GM12892 (cell line): ENCODE data around the gene GSTM3.
"Not testable (repeated sequence)": the region's sequence is repeated elsewhere in the genome, so short reads cannot be mapped to it uniquely, and the experiment has no call there.

Experiments used
- DNase-seq: peaks from one replicate; pipeline ENCODE4 v3.0.0; 2011; ENCODE audit not compliant: insufficient read length
- FAIRE-seq: peaks from 2 replicates; lab custom pipeline; 2011; peaks lifted over from hg19 to GRCh38; lab: Jason Lieb, UNC
- POLR2A ChIP-seq: IDR thresholded peaks from 2 replicates; pipeline ENCODE4 v1.6.1; 2011; ENCODE audit warnings: low read depth, low read length, control low read depth
- POLR2AphosphoS5 ChIP-seq: IDR thresholded peaks from 2 replicates; pipeline ENCODE4 v1.6.1; 2011; ENCODE audit warnings: low read depth, low read length, control low read depth
- TAF1 ChIP-seq: IDR thresholded peaks from 2 replicates; pipeline ENCODE4 v1.6.1; 2011; ENCODE audit warnings: low read depth, mild to moderate bottlenecking, control low read depth, low read length, borderline replicate concordance

GSTM3 gene

GRCh38 chr1:109717729-109718128, 23.1 kb downstream of the GSTM3 start:
- no peak for DNase-seq
- no peak for TF ChIP-seq POLR2A
- no peak for TF ChIP-seq TAF1
- TF ChIP-seq POLR2AphosphoS5: no peak
- no peak for FAIRE-seq

- FAIRE-seq (no peak), DNase-seq (no peak)
- TF ChIP-seq POLR2AphosphoS5 (no peak), TAF1 (no peak), POLR2A (no peak)
Observed at GRCh38 chr1:109716570-109717090, 24.2 kb downstream of the GSTM3 start.

- TF ChIP-seq POLR2A (no peak), POLR2AphosphoS5 (no peak), TAF1 (no peak)
- no peak for DNase-seq
- FAIRE-seq: no peak
Observed at GRCh38 chr1:109716121-109716520, 24.7 kb downstream of the GSTM3 start.

- FAIRE-seq: no peak
- DNase-seq: no peak
- TF ChIP-seq POLR2AphosphoS5: no peak
- no peak for TF ChIP-seq POLR2A
- TF ChIP-seq TAF1: no peak
Observed at GRCh38 chr1:109714661-109715372, 26.0 kb downstream of the GSTM3 start.

- TF ChIP-seq POLR2AphosphoS5: no peak
- no peak for TF ChIP-seq TAF1
- no peak for TF ChIP-seq POLR2A
- no peak for DNase-seq
- no peak for FAIRE-seq
Observed at GRCh38 chr1:109713636-109714035, 27.2 kb downstream of the GSTM3 start.

GRCh38 chr1:109712321-109712864, 28.4 kb downstream of the GSTM3 start:
- no peak for FAIRE-seq
- DNase-seq: no peak
- no peak for TF ChIP-seq POLR2A
- no peak for TF ChIP-seq POLR2AphosphoS5
- no peak for TF ChIP-seq TAF1

- DNase-seq, FAIRE-seq: not testable (repeated sequence)
Observed at GRCh38 chr1:109711593-109712320, 29.1 kb downstream of the GSTM3 start, which contains the start of gene GSTM5. Gene GSTM5 (plus strand): TSS chr1:109712251. CDS start chr1:109712313, 62 bp downstream.

DNA sequence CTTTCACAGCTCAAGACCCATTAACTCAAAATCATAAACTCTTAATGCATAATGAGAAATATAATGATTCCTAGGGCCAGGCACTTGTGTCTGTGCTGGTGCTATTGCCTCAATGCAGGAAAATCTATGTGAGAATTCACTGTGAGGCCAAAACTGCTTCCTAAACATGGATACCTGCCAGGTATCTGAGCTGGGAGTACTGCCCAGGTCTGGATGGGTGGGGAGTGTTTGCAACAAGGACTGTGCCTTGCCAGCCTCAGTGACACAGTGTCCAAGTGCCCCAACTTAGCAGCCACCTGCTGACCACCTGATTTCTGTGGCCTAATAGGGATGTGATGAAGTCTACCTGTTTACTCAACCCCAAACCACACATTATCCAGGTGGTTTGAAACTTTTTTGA, 31.0 kb downstream of the GSTM3 start:
- not testable (repeated sequence) for FAIRE-seq, DNase-seq

DNA sequence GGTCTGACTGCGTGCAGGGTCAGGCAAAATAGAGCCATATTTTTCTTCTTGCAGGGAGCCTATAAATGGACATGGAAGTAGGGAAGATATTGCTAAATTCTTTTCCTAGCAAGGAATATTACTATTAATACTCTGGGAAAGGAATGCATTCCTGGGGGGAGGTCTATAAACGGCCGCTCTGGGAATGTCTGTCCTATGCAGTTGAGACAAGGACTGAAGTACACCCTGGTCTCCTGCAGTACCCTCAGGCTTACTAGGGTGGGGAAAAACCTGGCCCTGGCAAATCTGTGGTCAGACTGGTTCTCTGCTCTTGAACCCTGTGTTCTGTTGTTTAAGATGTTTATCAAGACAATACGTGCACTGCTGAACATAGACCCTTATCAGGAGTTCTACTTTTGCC, 31.9 kb downstream of the GSTM3 start:
- not testable (repeated sequence) for FAIRE-seq, DNase-seq

GRCh38 chr1:109705411-109705810, 35.4 kb downstream of the GSTM3 start:
- FAIRE-seq (no peak), DNase-seq (no peak)
- no peak for TF ChIP-seq TAF1
- TF ChIP-seq POLR2AphosphoS5: no peak
- no peak for TF ChIP-seq POLR2A

DNA sequence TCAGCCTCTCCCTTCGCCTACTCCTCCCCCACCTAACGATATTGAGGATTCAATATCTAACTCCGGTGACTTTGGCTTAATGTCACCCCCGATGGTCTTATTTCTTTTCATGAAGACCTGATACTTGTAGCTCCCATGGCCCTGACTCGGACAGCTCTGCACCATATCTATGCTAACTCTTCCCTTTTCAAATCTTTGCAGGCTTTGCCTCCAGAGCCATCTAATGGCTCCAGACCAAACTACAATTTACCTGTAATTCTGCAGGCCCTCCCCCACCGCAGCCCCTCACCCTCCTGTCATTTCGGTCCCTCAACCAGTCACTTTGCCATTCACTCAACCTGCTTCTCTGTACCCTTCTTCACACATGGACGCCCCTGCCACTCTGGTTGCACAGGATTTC, 36.7 kb downstream of the GSTM3 start:
- FAIRE-seq (no peak), DNase-seq (no peak)
- TF ChIP-seq POLR2AphosphoS5: no peak
- no peak for TF ChIP-seq TAF1
- no peak for TF ChIP-seq POLR2A

DNA sequence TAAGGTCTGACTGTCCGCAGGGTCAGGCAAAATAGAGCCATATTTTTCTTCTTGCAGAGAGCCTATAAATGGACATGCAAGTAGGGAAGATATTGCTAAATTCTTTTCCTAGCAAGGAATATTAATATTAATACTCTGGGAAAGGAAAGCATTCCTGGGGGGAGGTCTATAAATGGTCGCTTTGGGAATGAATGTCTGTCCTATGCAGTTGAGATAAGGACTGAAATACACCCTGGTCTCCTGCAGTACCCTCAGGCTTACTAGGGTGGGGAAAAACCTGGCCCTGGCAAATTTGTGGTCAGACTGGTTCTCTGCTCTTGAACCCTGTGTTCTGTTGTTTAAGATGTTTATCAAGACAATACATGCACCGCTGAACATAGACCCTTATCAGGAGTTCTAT, 37.9 kb downstream of the GSTM3 start:
- DNase-seq, FAIRE-seq: not testable (repeated sequence)

GRCh38 chr1:109697861-109698260, 43.0 kb downstream of the GSTM3 start:
- FAIRE-seq, DNase-seq: not testable (repeated sequence)
